Neutrophil (primary cell): ENCODE results near the gene KRTAP4-4.
"Not testable (repeated sequence)": the region's sequence is repeated elsewhere in the genome, so short reads cannot be mapped to it uniquely, and the experiment has no call there.

ENCODE experiments used
- H3K27ac ChIP-seq: fragments of 200-600 bp; sonication (generic); 2 replicates; pipeline ENCODE4 v1.5.1; 2016; ENCODE audit warnings: mild to moderate bottlenecking, moderate library complexity
- H3K27me3 ChIP-seq: fragments of 200-600 bp; sonication (generic); 2 replicates; pipeline ENCODE4 v1.6.0; 2016; ENCODE audit warnings: mild to moderate bottlenecking
- H3K36me3 ChIP-seq: fragments of 200-600 bp; sonication (generic); 2 replicates; pipeline ENCODE4 v1.5.1; 2017
- H3K4me1 ChIP-seq, 2 experiments: fragments of 200-600 bp in 1 of 2; sonication (generic) in 1 of 2; 1 replicate in 1 of 2; 2 replicates in 1 of 2; pipeline versions ENCODE4 v1.5.1 to v1.6.1; 2013 to 2016; ENCODE audit warnings: low read depth in 1 of 2, low read length in 1 of 2, mild to moderate bottlenecking in 1 of 2, moderate library complexity in 1 of 2; ENCODE audit not compliant: control insufficient read depth in 1 of 2, insufficient read depth in 1 of 2
- H3K4me3 ChIP-seq, 2 experiments: fragments of 200-600 bp in 1 of 2; sonication (generic) in 1 of 2; 1 replicate in 1 of 2; 2 replicates in 1 of 2; pipeline ENCODE4 v1.5.1; 2013 to 2016; ENCODE audit warnings: low read depth in 1 of 2, low read length in 1 of 2, mild to moderate bottlenecking in 1 of 2, moderate library complexity in 1 of 2
- H3K9me3 ChIP-seq: fragments of 200-600 bp; sonication (generic); 2 replicates; pipeline ENCODE4 v1.5.1; 2016
- CTCF ChIP-seq: fragments of 200-600 bp; sonication (generic); IDR thresholded peaks from 2 replicates; pipeline ENCODE4 v1.5.1; 2016; ENCODE audit warnings: antibody characterized with exemption

The KRTAP4-4 gene

GRCh38 chr17:41153856-41154255, 6.7 kb downstream of the KRTAP4-4 start:
- Histone ChIP-seq H3K9me3 (no peaks in the 10 kb centered on the region), H3K36me3 (no peaks in the 10 kb centered on the region), H3K4me1 (no peaks in the 10 kb centered on the region), H3K27me3 (peaks cover 16% of the 10 kb centered on the region), H3K4me3 (no peak overlapping the region), H3K27ac (no peak overlapping the region)
- no peak for TF ChIP-seq CTCF

GRCh38 chr17:41151525-41151924, 9.0 kb downstream of the KRTAP4-4 start:
- Histone ChIP-seq H3K27me3 (peaks cover 16% of the 10 kb centered on the region), H3K4me1 (no peaks in the 10 kb centered on the region), H3K27ac (no peak overlapping the region), H3K9me3 (no peaks in the 10 kb centered on the region), H3K4me3 (no peak overlapping the region), H3K36me3 (no peaks in the 10 kb centered on the region)
- TF ChIP-seq CTCF: no peak

- H3K27ac ChIP-seq: no peak overlapping the region
- H3K27me3 ChIP-seq: peaks cover 16% of the 10 kb centered on the region
- no peaks in the 10 kb centered on the region for H3K9me3 ChIP-seq
- no peaks in the 10 kb centered on the region for H3K36me3 ChIP-seq
- no peak for TF ChIP-seq CTCF
- H3K4me3 ChIP-seq: no peak overlapping the region
- no peaks in the 10 kb centered on the region for H3K4me1 ChIP-seq
Observed at GRCh38 chr17:41150026-41150425, 10.5 kb downstream of the KRTAP4-4 start.

- Histone ChIP-seq H3K36me3 (no peaks in the 10 kb centered on the region), H3K27me3 (peaks cover 16% of the 10 kb centered on the region), H3K9me3 (no peaks in the 10 kb centered on the region), H3K27ac (no peak within 1 kb of the TSS), H3K4me3 (no peak within 1 kb of the TSS), H3K4me1 (no peaks in the 10 kb centered on the region)
- no peak for TF ChIP-seq CTCF
Observed at GRCh38 chr17:41149652-41149985, 10.9 kb downstream of the KRTAP4-4 start, which contains the start of gene KRTAP4-5. TSS of gene KRTAP4-5 (minus strand) at chr17:41149825. CDS start at chr17:41149767, 58 bp downstream.

GRCh38 chr17:41148971-41149651, 11.4 kb downstream of the KRTAP4-4 start:
- not testable (repeated sequence) for H3K4me1 ChIP-seq, H3K9me3 ChIP-seq, H3K27ac ChIP-seq, H3K36me3 ChIP-seq, H3K4me3 ChIP-seq
- peaks cover 16% of the 10 kb centered on the region for H3K27me3 ChIP-seq

- H3K27ac ChIP-seq: no peak overlapping the region
- H3K9me3 ChIP-seq: no peaks in the 10 kb centered on the region
- H3K27me3 ChIP-seq: peaks cover 16% of the 10 kb centered on the region
- TF ChIP-seq CTCF: no peak
- no peak overlapping the region for H3K4me3 ChIP-seq
- H3K4me1 ChIP-seq: no peaks in the 10 kb centered on the region
- H3K36me3 ChIP-seq: no peaks in the 10 kb centered on the region
Observed at GRCh38 chr17:41147531-41148204, 12.9 kb downstream of the KRTAP4-4 start.
